Loucy (cell line): ENCODE data around the gene CNTNAP2.

ENCODE experiments used
- H2AFZ ChIP-seq: fragments of 200-600 bp; sonication (generic); 2 replicates; pipeline ENCODE4 v1.6.0; 2016; ENCODE audit warnings: antibody characterized with exemption, mild to moderate bottlenecking, low read length, moderate library complexity
- H3F3A ChIP-seq: fragments of 200-600 bp; 2 replicates; pipeline ENCODE4 v1.6.0; 2016; ENCODE audit warnings: antibody characterized with exemption, low read depth, mild to moderate bottlenecking
- H3K27me3 ChIP-seq: fragments of 200-600 bp; sonication (generic); 2 replicates; pipeline ENCODE4 v1.6.1; 2014; ENCODE audit warnings: low read length, mild to moderate bottlenecking; ENCODE audit not compliant: insufficient read depth, poor library complexity, severe bottlenecking
- H3K36me3 ChIP-seq: fragments of 200-600 bp; sonication (generic); 2 replicates; pipeline ENCODE4 v1.6.1; 2016; ENCODE audit warnings: low read length; ENCODE audit not compliant: insufficient read depth
- H3K4me1 ChIP-seq: fragments of 200-600 bp; sonication (generic); 2 replicates; pipeline ENCODE4 v1.5.1; 2014; ENCODE audit warnings: low read length, mild to moderate bottlenecking; ENCODE audit not compliant: insufficient read depth, poor library complexity, severe bottlenecking
- H3K4me2 ChIP-seq: fragments of 200-600 bp; sonication (generic); 2 replicates; pipeline ENCODE4 v1.6.0; 2014; ENCODE audit warnings: antibody characterized with exemption, low read length, low read depth, mild to moderate bottlenecking; ENCODE audit not compliant: poor library complexity, severe bottlenecking
- H3K4me3 ChIP-seq: fragments of 200-600 bp; sonication (generic); 2 replicates; pipeline ENCODE4 v1.5.1; 2014; ENCODE audit warnings: low read length, mild to moderate bottlenecking, mixed read lengths; ENCODE audit not compliant: poor library complexity, severe bottlenecking
- H3K79me2 ChIP-seq: fragments of 200-600 bp; sonication (generic); 2 replicates; pipeline ENCODE4 v1.6.1; 2014; ENCODE audit warnings: low read length; ENCODE audit not compliant: insufficient read depth
- H3K9ac ChIP-seq: fragments of 200-600 bp; sonication (generic); 2 replicates; pipeline ENCODE4 v1.6.0; 2014; ENCODE audit warnings: mild to moderate bottlenecking, low read depth, low read length, moderate library complexity; ENCODE audit not compliant: poor library complexity, severe bottlenecking
- H3K9me2 ChIP-seq: fragments of 200-600 bp; sonication (generic); replicated peaks from 2 replicates; pipeline ENCODE4 v1.6.1; 2016; ENCODE audit warnings: low read depth, low read length, mixed read lengths
- H3K9me3 ChIP-seq: fragments of 200-600 bp; sonication (generic); 2 replicates; pipeline ENCODE4 v1.6.1; 2014; ENCODE audit warnings: mild to moderate bottlenecking, antibody characterized with exemption, low read length, low read depth; ENCODE audit not compliant: insufficient read depth
- H4K20me1 ChIP-seq: fragments of 200-600 bp; sonication (generic); 2 replicates; pipeline ENCODE4 v1.6.0; 2014; ENCODE audit warnings: antibody characterized with exemption, low read length, mild to moderate bottlenecking; ENCODE audit not compliant: insufficient read depth, poor library complexity, severe bottlenecking
- CTCF ChIP-seq: fragments of 200-600 bp; sonication (generic); conservative IDR thresholded peaks from 2 replicates; pipeline ENCODE4 v1.5.1; 2014; ENCODE audit warnings: mild to moderate bottlenecking, antibody characterized with exemption, low read length
- EZH2phosphoT487 ChIP-seq: fragments of 200-600 bp; IDR thresholded peaks from 2 replicates; pipeline ENCODE4 v1.6.1; 2018; ENCODE audit warnings: antibody characterized with exemption, mild to moderate bottlenecking, moderate library complexity, borderline replicate concordance

The CNTNAP2 gene

GRCh38 chr7:148210804-148211325 lies 2094.3 kb downstream of the CNTNAP2 start:
- H3K9me2 ChIP-seq, result no peaks in the 10 kb centered on the region
- no peaks in the 10 kb centered on the region for H3K27me3 ChIP-seq
- no peaks in the 10 kb centered on the region for H3F3A ChIP-seq
- no peak overlapping the region for H3K9ac ChIP-seq
- H3K4me2 ChIP-seq, result no peak overlapping the region
- no peak overlapping the region for H2AFZ ChIP-seq
- H3K4me3 ChIP-seq, result no peak overlapping the region
- H3K36me3 ChIP-seq, result no peaks in the 10 kb centered on the region
- no peaks in the 10 kb centered on the region for H3K79me2 ChIP-seq
- no peaks in the 10 kb centered on the region for H3K9me3 ChIP-seq
- H4K20me1 ChIP-seq, result no peaks in the 10 kb centered on the region
- no peaks in the 10 kb centered on the region for H3K4me1 ChIP-seq
- TF ChIP-seq CTCF, result no peak
- TF ChIP-seq EZH2phosphoT487, result no peak

- TF ChIP-seq CTCF (no peak), EZH2phosphoT487 (no peak)
- H2AFZ ChIP-seq, result no peak overlapping the region
- H3K9me3 ChIP-seq, result no peaks in the 10 kb centered on the region
- H3F3A ChIP-seq, result no peaks in the 10 kb centered on the region
- H3K4me3 ChIP-seq, result no peak overlapping the region
- no peaks in the 10 kb centered on the region for H3K9me2 ChIP-seq
- no peaks in the 10 kb centered on the region for H3K27me3 ChIP-seq
- no peak overlapping the region for H3K9ac ChIP-seq
- no peaks in the 10 kb centered on the region for H3K79me2 ChIP-seq
- no peak overlapping the region for H3K4me2 ChIP-seq
- no peaks in the 10 kb centered on the region for H3K36me3 ChIP-seq
- no peaks in the 10 kb centered on the region for H4K20me1 ChIP-seq
- H3K4me1 ChIP-seq, result no peaks in the 10 kb centered on the region
Observed at GRCh38 chr7:148211740-148212151, 2095.1 kb downstream of the CNTNAP2 start.

GRCh38 chr7:148212731-148213130 lies 2096.1 kb downstream of the CNTNAP2 start:
- H3K9me3 ChIP-seq, result no peaks in the 10 kb centered on the region; the same call in 1 of the 2 replicates
- H4K20me1 ChIP-seq, result no peaks in the 10 kb centered on the region
- H3K4me3 ChIP-seq, result no peak overlapping the region
- H2AFZ ChIP-seq, result no peak overlapping the region
- no peaks in the 10 kb centered on the region for H3F3A ChIP-seq
- H3K79me2 ChIP-seq, result no peaks in the 10 kb centered on the region
- H3K36me3 ChIP-seq, result no peaks in the 10 kb centered on the region
- TF ChIP-seq EZH2phosphoT487, result no peak
- no peak for TF ChIP-seq CTCF
- H3K9ac ChIP-seq, result no peak overlapping the region
- no peaks in the 10 kb centered on the region for H3K4me1 ChIP-seq
- no peak overlapping the region for H3K4me2 ChIP-seq
- no peaks in the 10 kb centered on the region for H3K27me3 ChIP-seq
- H3K9me2 ChIP-seq, result no peaks in the 10 kb centered on the region
